ENCODE measurements around the gene MYH6. TPM values are rescaled to one million over a fixed set of nuclear protein-coding genes. Genes with fewer than 3 reads are reported as not detected.

MYH6 gene
- total and polyA plus RNA-seq, 2 donors (not counting 1 experiment from before 2014, with no cell fraction given): not detected

GRCh38 chr14:23414906-23415820, 7.1 kb upstream of the MYH6 start:
- Histone ChIP-seq H3K27ac (ENCODE audit: low read length in 2 of 2) (no peak overlapping the region), H3K4me2 (replicated peaks; ENCODE audit: low read depth, low read length, poor library complexity, severe bottlenecking) (no peak overlapping the region), H4K20me1 (ENCODE audit: control insufficient read depth, insufficient read depth, low read length, poor library complexity, severe bottlenecking) (no peaks in the 10 kb centered on the region), H3K9me3 (ENCODE audit: control extremely low read depth in 1 of 3, control insufficient read depth in 2 of 3, insufficient read depth in 1 of 3, low read length in 2 of 3) (no peaks in the 10 kb centered on the region), H3K27me3 (replicated peaks in 1 of 4; ENCODE audit: control extremely low read depth in 1 of 4, control insufficient read depth in 3 of 4, insufficient read depth in 4 of 4, low read length in 3 of 4) (peaks cover 0 to 7% (median 2%) of the 10 kb centered on the region in 4 experiments), H3K79me2 (ENCODE audit: control insufficient read depth, insufficient read depth, low read length) (no peaks in the 10 kb centered on the region), H3K36me3 (replicated peaks in 1 of 2; ENCODE audit: control extremely low read depth in 1 of 2, control insufficient read depth in 1 of 2, extremely low read depth in 1 of 2, insufficient read depth in 2 of 2, low read length in 1 of 2) (no peaks in the 10 kb centered on the region), H3K4me3 (ENCODE audit: control extremely low read depth in 1 of 5, extremely low read depth in 1 of 5, insufficient read depth in 1 of 5, low read depth in 2 of 5, low read length in 4 of 5) (no peak overlapping the region), H2AFZ (ENCODE audit: insufficient read depth, low read depth, low read length, poor library complexity, severe bottlenecking) (no peak overlapping the region), H3K9ac (ENCODE audit: low read length) (no peak overlapping the region), H3K4me1 (ENCODE audit: control insufficient read depth in 2 of 2, insufficient read depth in 2 of 2, low read length in 2 of 2) (no peaks in the 10 kb centered on the region)
- Mint-ChIP-seq H3K4me3 (no peak overlapping the region), H3K27ac (no peak overlapping the region), H3K27me3 (peaks cover 58% of the 10 kb centered on the region), H3K9me3 (ENCODE audit: insufficient read depth) (no peaks in the 10 kb centered on the region), H3K4me1 (no peaks in the 10 kb centered on the region)
- ATAC-seq (ENCODE audit: low read depth) (no peak), DNase-seq (no peak)
- ChIA-PET CTCF (no interaction called here), POLR2A (no interaction called here)
- TF ChIP-seq, protein P1, sequence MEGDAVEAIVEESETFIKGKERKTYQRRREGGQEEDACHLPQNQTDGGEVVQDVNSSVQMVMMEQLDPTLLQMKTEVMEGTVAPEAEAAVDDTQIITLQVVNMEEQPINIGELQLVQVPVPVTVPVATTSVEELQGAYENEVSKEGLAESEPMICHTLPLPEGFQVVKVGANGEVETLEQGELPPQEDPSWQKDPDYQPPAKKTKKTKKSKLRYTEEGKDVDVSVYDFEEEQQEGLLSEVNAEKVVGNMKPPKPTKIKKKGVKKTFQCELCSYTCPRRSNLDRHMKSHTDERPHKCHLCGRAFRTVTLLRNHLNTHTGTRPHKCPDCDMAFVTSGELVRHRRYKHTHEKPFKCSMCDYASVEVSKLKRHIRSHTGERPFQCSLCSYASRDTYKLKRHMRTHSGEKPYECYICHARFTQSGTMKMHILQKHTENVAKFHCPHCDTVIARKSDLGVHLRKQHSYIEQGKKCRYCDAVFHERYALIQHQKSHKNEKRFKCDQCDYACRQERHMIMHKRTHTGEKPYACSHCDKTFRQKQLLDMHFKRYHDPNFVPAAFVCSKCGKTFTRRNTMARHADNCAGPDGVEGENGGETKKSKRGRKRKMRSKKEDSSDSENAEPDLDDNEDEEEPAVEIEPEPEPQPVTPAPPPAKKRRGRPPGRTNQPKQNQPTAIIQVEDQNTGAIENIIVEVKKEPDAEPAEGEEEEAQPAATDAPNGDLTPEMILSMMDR (IDR thresholded peaks at IDR 0.05): no peak
- TF ChIP-seq EZH2 (IDR thresholded peaks at IDR 0.05; ENCODE audit: borderline replicate concordance, insufficient read depth, low read depth, low read length, poor library complexity, severe bottlenecking): no peak
- 95% methylated on average over 38 of the region's 39 CpGs for WGBS (ENCODE audit: insufficient coverage)
- intact Hi-C loops (cut with micrococcal nuclease): no loop called here

- H3K9me3 Mint-ChIP-seq (ENCODE audit: insufficient read depth): no peaks in the 10 kb centered on the region
- peaks cover 0 to 7% (median 3%) of the 10 kb centered on the region in 4 experiments for H3K27me3 ChIP-seq (replicated peaks in 1 of 4; ENCODE audit: control extremely low read depth in 1 of 4, control insufficient read depth in 3 of 4, insufficient read depth in 4 of 4, low read length in 3 of 4)
- H3K36me3 ChIP-seq (replicated peaks in 1 of 2; ENCODE audit: control extremely low read depth in 1 of 2, control insufficient read depth in 1 of 2, extremely low read depth in 1 of 2, insufficient read depth in 2 of 2, low read length in 1 of 2): no peaks in the 10 kb centered on the region
- TF ChIP-seq EZH2 (IDR thresholded peaks at IDR 0.05; ENCODE audit: borderline replicate concordance, insufficient read depth, low read depth, low read length, poor library complexity, severe bottlenecking): no peak
- TF ChIP-seq, protein P1 (IDR thresholded peaks at IDR 0.05): no peak
- no peaks in the 10 kb centered on the region for H3K9me3 ChIP-seq (ENCODE audit: control extremely low read depth in 1 of 3, control insufficient read depth in 2 of 3, insufficient read depth in 1 of 3, low read length in 2 of 3)
- no peaks in the 10 kb centered on the region for H3K79me2 ChIP-seq (ENCODE audit: control insufficient read depth, insufficient read depth, low read length)
- H3K4me2 ChIP-seq (replicated peaks; ENCODE audit: low read depth, low read length, poor library complexity, severe bottlenecking): no peak overlapping the region
- H3K4me1 Mint-ChIP-seq: no peaks in the 10 kb centered on the region
- H4K20me1 ChIP-seq (ENCODE audit: control insufficient read depth, insufficient read depth, low read length, poor library complexity, severe bottlenecking): no peaks in the 10 kb centered on the region
- H3K4me1 ChIP-seq (ENCODE audit: control insufficient read depth in 2 of 2, insufficient read depth in 2 of 2, low read length in 2 of 2): no peaks in the 10 kb centered on the region
- H3K9ac ChIP-seq (ENCODE audit: low read length): no peak overlapping the region
- ATAC-seq (ENCODE audit: low read depth): no peak
- H2AFZ ChIP-seq (ENCODE audit: insufficient read depth, low read depth, low read length, poor library complexity, severe bottlenecking): no peak overlapping the region
- H3K27ac Mint-ChIP-seq: no peak overlapping the region
- H3K27ac ChIP-seq (ENCODE audit: low read length in 2 of 2): no peak overlapping the region
- no peak for DNase-seq
- 80% methylated on average over 3 of the region's 3 CpGs for WGBS (ENCODE audit: insufficient coverage)
- POLR2A ChIA-PET: no interaction called here
- intact Hi-C loops (cut with micrococcal nuclease): no loop called here
- H3K27me3 Mint-ChIP-seq: peaks cover 58% of the 10 kb centered on the region
- CTCF ChIA-PET: no interaction called here
- H3K4me3 ChIP-seq (ENCODE audit: control extremely low read depth in 1 of 5, extremely low read depth in 1 of 5, insufficient read depth in 1 of 5, low read depth in 2 of 5, low read length in 4 of 5): no peak overlapping the region
- no peak overlapping the region for H3K4me3 Mint-ChIP-seq
These were observed 6.2 kb upstream of the MYH6 start for GRCh38 chr14:23414254-23414653.
